ENCODE measurements around the gene NFIX. TPM values are rescaled to one million over a fixed set of nuclear protein-coding genes. Genes with fewer than 3 reads are reported as not detected.
"Not testable (repeated sequence)": the region's sequence is repeated elsewhere in the genome, so short reads cannot be mapped to it uniquely, and the experiment has no call there.

The NFIX gene
- total RNA-seq, 1 donor from 2014 or later = 40.7 TPM

DNA sequence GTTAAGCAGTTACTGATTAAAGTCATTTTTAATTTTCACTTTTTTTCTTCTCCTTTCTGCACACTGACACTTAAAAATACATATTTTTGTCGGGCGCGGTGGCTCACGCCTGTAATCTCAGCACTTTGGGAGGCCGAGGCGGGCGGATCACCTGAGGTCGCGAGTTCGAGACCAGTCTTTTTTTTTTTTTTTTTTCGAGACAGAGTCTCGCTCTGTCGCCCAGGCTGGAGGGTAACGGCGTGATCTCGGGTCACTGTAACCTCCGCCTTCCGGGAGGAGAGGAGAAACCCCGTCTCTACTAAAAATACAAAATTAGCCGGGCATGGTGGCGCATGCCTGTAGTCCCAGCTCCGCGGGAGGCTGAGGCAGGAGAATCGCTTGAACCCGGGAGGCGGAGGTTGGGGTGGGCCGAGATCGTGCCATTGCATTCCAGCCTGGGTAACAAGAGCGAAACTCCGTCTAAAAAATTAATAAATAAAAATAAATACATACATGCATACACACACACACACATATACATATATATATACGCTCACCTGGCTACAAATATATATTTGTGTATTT, 37.8 kb upstream of the NFIX start:
- not testable (repeated sequence) for DNase-seq (ENCODE audit: low read depth)

DNA sequence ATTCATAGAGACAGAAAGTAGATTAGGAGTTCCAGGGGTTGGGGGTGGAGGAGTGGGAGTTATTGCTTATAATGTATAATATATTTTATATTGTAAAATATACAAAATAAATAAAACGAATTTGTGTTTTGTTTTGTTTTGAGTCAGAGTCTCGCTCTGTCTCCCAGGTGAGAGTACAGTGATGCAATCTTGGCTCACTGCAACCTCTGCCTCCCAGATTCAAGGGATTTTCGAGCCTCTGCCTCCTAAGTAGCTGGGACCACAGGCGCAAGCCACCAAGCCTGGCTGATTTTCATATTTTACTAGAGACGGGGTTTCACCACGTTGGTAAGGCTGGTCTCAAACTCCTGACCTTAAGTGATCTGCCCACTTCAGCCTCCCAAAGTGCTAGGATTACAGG, 35.8 kb upstream of the NFIX start:
- no peak for DNase-seq (ENCODE audit: low read depth)

- DNase-seq (ENCODE audit: low read depth) = no peak
Measured at GRCh38 chr19:12965017-12965811, 30.1 kb upstream of the NFIX start.

- no peak for DNase-seq (ENCODE audit: low read depth)
Measured at GRCh38 chr19:12965812-12966135, 29.5 kb upstream of the NFIX start.

- DNase-seq (ENCODE audit: low read depth) = no peak
Measured at GRCh38 chr19:12967907-12968306, 27.4 kb upstream of the NFIX start.

GRCh38 chr19:12969292-12969988, 25.8 kb upstream of the NFIX start, which contains the start of gene DAND5:
Gene DAND5 (plus strand): TSS chr19:12969576. CDS start chr19:12969661, 85 bp downstream.
- no peak for DNase-seq (ENCODE audit: low read depth)

DNA sequence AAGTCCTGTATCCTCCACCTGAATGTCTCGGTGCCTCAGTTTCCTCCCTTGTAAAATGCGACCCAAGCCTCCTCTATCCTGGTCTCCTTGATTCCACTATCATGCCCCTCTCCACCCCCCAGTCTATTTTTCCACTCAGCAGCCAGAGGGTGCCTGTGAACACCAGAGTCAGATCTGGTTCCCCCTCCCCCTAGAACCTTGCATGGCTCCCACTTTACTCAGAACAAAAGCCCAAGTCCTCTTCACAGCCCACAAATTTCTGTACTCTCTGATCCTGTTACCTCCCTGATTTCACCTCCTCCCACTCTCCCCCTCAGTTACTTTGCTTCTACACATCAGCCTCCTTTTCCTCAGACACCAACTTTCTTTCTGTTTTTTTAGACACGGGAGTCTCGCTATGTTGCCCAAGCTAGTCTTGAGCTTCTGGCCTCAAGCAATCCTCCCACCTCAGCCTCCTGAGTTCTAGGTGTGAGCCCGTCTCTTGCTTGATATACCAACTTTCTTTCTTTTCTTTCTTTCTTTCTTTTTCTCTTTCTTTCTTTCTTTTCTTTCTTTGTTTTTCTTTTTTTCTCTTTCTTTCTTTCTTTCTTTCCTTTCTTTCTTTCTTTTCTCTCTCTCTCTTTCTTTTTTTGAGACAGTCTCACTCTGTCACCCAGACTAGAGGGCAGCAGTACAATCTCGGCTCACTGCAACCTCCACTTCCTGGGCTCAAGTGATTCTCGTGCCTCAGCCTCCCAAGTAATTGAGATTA, 25.0 kb upstream of the NFIX start:
- DNase-seq (ENCODE audit: low read depth) = no peak

- DNase-seq (ENCODE audit: low read depth) = no peak
Measured at GRCh38 chr19:12973236-12973635, 22.0 kb upstream of the NFIX start.

DNA sequence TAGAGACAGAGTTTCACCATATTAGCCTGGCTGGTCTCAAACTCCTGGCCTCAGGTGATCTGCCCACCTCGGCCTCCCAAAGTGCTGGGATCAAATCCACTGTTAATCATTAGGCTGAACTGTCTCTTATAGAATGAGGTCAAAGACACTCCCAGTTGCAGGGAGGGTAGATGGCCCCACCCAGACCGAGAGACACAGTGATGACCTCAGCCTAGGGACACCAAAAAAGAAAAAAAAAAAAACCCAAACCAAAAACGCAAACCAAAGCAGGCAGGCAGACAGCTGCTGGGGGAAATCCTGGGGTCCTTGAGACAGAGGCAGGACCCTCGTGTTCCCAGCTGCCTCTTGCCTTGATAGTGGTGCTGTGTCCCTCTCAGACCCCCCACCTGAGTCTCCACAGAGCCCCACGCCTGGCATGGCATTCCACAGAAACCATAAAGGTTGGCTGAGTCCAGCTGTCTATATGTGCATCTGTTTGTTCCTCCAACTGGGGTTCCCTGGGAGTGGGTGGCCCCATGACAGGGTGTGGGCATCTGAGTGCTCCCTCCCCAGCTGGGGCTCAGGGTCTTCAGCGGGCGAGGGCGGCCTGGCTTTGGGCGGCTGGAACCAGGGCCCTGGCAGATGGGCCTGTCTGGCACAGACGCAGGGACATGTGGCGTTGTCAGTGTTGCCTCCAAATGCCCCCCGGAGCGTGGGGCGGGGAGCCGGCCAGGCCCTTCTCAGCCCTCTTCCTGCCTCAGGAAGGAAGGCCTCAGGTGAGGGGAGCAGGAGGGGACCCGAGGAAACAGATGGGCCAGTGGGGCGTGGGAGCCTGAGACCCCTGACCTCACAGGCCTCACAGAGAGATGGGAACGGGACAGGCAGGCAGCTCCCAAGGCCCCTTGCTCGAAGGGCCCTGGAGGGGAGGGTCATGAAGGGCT, 20.7 kb upstream of the NFIX start:
- no peak for DNase-seq (ENCODE audit: low read depth)

- no peak for DNase-seq (ENCODE audit: low read depth)
Measured at GRCh38 chr19:12975221-12975741, 20.0 kb upstream of the NFIX start.

DNA sequence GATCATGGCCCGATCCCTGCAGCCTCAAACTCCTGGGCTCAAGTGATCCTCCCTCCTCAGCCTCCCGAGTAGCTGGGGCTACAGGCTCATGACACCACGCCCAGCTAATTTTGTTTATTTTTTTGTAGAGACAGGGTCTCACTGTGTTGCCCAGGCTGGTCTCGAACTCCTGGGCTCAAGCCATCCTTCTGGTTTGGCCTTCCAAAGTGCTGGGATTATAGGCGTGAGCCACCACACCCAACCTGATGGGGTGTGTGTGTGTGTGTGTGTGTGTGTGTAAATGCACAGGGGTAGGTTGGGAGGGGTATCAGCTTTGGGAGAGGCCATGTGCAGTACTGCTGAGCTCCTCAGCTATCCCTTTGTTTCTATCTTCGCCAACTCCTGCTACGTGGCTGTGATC, 19.2 kb upstream of the NFIX start:
- DNase-seq (ENCODE audit: low read depth) = not testable (repeated sequence)

DNA sequence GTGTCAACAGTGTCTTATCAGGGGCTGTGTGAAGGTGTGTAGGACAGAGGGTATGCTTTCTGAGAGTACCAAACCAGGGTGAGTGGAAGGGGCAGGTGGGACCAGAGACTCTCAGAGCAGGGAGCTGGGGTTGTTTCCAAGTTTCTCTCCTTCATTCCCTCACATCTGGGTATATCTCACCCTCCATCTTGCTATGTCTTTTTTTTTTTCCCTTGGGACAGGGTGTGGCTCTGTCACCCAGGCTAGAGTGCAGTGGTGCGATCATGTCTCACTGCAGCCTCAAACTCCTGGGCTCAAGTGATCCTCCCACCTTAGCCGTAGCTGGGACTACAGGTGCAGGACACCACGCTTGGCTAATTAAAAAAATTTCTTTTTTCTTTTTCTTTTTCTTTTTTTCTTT, 15.3 kb upstream of the NFIX start:
- no peak for DNase-seq (ENCODE audit: low read depth)

DNA sequence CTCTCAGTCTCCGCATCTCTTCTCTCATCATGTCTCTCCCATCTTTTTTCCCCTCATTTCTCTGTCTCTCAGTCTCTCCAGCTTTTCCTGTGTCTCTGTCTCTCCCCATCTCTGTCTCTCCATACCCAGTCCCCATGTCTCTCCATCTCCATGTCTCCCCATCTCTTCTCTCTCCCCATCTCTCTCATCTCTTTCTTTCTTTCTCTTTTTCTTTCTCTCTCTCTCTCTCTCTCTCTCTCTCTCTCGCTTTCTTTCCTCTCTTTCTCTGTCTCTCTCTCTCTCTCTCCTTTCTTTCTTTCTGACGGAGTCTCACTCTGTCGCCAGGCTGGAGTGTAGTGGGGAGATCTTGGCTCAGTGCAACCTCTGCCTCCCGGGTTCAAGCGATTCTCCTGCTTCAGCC, 12.6 kb upstream of the NFIX start:
- DNase-seq (ENCODE audit: low read depth) = no peak

- no peak for DNase-seq (ENCODE audit: low read depth)
Measured at GRCh38 chr19:12983091-12983490, 12.2 kb upstream of the NFIX start.

- DNase-seq (ENCODE audit: low read depth) = peak; percentile 9
Measured at GRCh38 chr19:12983542-12984142, 11.6 kb upstream of the NFIX start.

DNA sequence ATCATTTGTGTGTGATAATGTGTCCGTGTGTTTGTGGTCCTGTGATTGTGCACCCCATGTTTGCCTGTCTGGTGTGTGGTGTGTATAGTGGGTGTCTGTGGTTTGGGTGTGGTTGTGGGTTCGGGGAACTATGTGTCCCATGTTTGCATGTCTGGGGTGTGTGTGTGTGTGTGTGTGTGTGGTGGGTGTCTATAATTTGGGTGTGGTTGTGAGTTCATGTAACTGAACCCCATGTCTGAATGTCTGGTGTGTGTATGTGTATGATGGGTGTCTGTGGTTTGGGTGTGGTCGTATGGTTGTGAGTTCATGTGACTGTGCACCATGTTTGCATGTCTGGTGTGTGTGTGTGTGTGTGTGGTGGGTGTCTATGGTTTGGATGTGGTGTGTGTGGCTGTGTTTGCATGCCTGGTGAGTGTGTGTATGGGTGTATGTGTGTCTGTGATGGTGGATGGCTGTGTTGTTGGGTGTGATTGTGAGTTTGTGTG, 11.1 kb upstream of the NFIX start:
- DNase-seq (ENCODE audit: low read depth) = no peak

DNA sequence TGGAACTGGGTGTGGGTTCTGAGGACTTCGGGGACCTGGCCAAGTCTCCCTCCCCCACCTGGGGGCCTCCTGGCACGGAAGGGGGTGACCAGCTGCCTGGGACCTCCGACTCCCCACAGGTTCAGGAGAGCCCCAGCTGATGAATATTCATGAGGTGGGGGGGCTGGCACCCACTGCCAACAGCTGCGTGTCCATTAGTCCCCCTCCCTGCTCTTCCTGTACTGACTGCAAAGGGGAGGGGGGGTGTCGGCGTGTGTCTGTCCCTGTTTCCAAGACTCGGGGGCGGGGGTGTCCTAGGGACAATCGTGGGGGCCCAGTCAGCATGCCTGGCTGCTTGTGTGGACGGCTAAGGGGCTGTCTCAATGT, 10.6 kb upstream of the NFIX start:
- no peak for DNase-seq (ENCODE audit: low read depth)

DNA sequence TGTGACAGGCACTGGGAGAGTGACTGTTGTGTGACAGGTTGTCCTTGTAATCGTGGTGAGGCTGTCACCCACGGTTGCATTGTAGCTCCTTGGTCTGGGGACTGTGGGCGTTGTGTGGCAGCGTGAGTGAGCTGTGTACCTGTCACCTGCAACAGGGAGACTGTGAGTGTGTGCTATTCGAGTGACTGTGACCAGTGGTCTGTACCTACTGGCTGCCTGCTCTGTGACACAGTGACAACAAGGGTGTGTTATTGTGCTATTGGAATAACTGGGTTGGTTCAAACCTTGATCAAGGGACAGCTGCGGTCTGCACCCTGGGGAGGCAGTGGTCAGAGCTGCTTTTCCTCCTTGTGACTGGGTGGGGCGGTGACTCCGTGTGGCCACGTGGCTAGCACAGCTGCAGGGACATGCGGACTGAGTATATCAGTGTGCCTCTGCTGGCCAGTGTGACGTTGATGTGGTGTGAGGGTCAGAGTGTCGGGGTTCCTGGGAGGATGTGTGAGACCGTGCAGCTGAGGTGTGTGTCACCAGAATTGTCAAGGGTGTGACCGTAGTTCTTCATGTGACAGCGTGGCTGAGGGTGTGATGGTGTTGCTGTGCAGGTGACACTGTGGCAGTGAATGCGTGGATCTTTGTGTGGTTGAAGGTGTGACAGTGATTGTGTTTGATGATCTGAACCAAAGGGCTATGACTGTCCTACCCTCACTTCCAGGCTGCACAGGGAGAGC, 10.1 kb upstream of the NFIX start:
- DNase-seq (ENCODE audit: low read depth) = peak; percentile 13

DNA sequence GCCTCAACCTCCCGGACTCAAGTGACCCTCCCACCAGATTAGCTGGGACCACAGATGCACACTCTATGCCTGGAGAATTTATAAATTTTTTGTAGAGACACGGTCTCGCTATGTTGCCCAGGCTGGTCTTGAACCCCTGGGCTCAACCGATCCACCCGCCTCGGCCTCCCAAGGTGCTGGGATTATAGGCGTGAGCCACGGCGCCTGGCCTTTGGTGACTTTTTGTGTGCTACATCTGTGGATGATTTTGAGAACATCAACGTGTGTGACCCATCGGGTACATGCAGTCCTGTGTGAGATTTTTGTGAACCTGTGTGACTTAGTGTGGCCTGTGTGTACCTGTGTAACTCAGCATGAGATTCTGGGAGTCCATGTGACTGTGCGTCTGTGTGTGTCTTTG, 8.5 kb upstream of the NFIX start:
- DNase-seq (ENCODE audit: low read depth) = no peak

DNA sequence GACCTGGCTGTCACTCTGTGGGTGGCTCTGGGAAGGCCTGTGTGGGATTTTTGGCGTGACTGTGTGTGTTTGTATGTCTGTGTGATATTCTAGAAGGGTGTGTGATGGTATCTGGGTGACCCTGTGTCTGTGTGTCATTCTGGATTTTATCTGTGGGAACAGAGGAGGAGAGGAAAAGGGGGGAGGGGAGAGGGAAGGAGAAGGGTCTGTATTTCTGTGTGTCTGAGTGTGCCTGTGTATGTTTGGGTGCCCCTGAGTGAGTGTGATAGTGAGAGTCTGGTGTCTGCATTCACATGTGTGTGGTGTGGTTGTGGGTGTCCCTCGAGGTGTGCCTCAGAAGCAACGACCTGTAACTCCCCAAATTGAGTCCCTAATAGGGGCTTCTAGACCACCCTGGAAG, 8.1 kb upstream of the NFIX start:
- DNase-seq (ENCODE audit: low read depth) = no peak

Measured in renal cortical epithelial cell (primary cell).